Subcutaneous abdominal adipose tissue (tissue), 5 donors: Measurements from ENCODE around the gene DMD.
"Not testable (repeated sequence)": the region's sequence is repeated elsewhere in the genome, so short reads cannot be mapped to it uniquely, and the experiment has no call there.

Experiments
- H3K27ac ChIP-seq: one replicate; pipeline ENCODE4 v1.7.0; 2013; ENCODE audit warnings: low read depth, mild to moderate bottlenecking, inconsistent platforms, low read length, moderate library complexity
- H3K27me3 ChIP-seq, 5 donors: one replicate each; pipeline ENCODE4 v1.7.0; 2013; ENCODE audit warnings: low read length in 5 of 5, inconsistent platforms in 1 of 5; ENCODE audit not compliant: control insufficient read depth in 5 of 5, insufficient read depth in 4 of 5
- H3K36me3 ChIP-seq, 5 donors: one replicate each; pipeline ENCODE4 v1.7.0; 2013; ENCODE audit warnings: low read length in 5 of 5; ENCODE audit not compliant: control insufficient read depth in 5 of 5, insufficient read depth in 5 of 5
- H3K4me1 ChIP-seq, 5 donors: one replicate each; pipeline ENCODE4 v1.7.0; 2013; ENCODE audit warnings: low read length in 5 of 5, mild to moderate bottlenecking in 3 of 5, moderate library complexity in 1 of 5; ENCODE audit not compliant: control insufficient read depth in 5 of 5, insufficient read depth in 5 of 5
- H3K4me3 ChIP-seq, 5 donors: one replicate each; pipeline ENCODE4 v1.7.0; 2013; ENCODE audit warnings: low read length in 5 of 5, low read depth in 1 of 5
- H3K9ac ChIP-seq, 5 donors: one replicate each; pipeline ENCODE4 v1.7.0; 2013; ENCODE audit warnings: low read length in 5 of 5, mild to moderate bottlenecking in 4 of 5, moderate library complexity in 3 of 5
- H3K9me3 ChIP-seq, 5 donors: one replicate each; pipeline ENCODE4 v1.7.0; 2013; ENCODE audit warnings: low read length in 5 of 5; ENCODE audit not compliant: control insufficient read depth in 5 of 5
- donor health status: healthy.
- donor health status: healthy.
- donor health status: healthy.
- donor health status: healthy.
- donor health status: healthy.

Gene DMD

DNA sequence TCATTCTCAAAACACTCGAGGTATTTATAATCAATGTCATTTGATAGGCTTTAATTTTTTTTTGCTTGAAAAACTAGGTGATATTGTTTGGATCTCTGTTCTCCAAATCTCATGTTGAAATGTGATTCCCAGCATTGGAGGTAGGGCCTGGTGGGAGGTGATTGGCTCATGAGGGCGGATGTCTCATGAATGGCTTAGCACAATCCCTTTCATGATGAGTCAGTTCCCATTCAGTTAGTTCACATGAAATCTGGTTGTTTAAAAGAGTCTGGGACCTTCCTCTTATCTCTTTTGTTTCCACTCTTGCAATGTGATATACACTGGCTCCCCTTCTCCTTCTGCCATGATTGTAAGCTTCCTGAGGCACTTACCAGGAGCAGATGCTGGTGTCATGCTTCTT lies 638.7 kb downstream of the DMD start:
- Histone ChIP-seq H3K4me3 (no peak overlapping the region), H3K9ac (no peak overlapping the region), H3K4me1 (no peaks in the 10 kb centered on the region), H3K27ac (no peak overlapping the region), H3K27me3 (no peaks in the 10 kb centered on the region), H3K36me3 (peaks cover 0 to 4% (median 0%) of the 10 kb centered on the region in 5 donors), H3K9me3 (no peaks in the 10 kb centered on the region)

- Histone ChIP-seq H3K4me1 (no peaks in the 10 kb centered on the region), H3K4me3 (no peak overlapping the region), H3K9ac (no peak overlapping the region), H3K36me3 (peaks cover 0 to 4% (median 0%) of the 10 kb centered on the region in 5 donors), H3K27ac (no peak overlapping the region), H3K27me3 (no peaks in the 10 kb centered on the region), H3K9me3 (no peaks in the 10 kb centered on the region)
These were observed 639.8 kb downstream of the DMD start for GRCh38 chrX:32571579-32571978.

DNA sequence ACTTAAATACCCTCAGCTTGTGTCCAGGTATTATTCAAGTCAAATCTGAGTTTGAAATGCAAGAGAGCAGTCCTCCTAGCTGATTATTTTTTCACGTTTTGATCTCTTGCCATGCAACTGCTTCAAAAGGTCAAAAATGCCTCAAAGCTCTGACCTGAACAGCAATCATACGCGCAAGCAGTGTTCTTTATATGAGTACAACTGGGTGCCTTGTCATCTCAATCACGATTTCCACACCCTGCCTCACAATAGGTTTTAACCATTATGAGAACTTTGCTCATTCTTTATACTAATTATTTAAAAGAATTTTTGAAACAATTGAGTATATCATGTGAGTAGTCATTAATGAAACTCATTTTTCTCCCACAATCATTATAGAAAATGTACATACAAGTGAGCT lies 649.1 kb downstream of the DMD start:
- H3K27me3 ChIP-seq = no peaks in the 10 kb centered on the region
- H3K36me3 ChIP-seq = peaks cover 0 to 4% (median 0%) of the 10 kb centered on the region in 5 donors
- peaks cover 0 to 4% (median 0%) of the 10 kb centered on the region in 5 donors for H3K9me3 ChIP-seq
- no peak overlapping the region for H3K4me3 ChIP-seq
- H3K4me1 ChIP-seq = no peaks in the 10 kb centered on the region
- H3K27ac ChIP-seq = no peak overlapping the region
- no peak overlapping the region for H3K9ac ChIP-seq

GRCh38 chrX:32545101-32545500 lies 666.2 kb downstream of the DMD start:
- Histone ChIP-seq H3K36me3 (no peaks in the 10 kb centered on the region), H3K9me3 (no peaks in the 10 kb centered on the region), H3K9ac (no peak overlapping the region)

GRCh38 chrX:32538554-32538953 lies 672.8 kb downstream of the DMD start:
- H3K4me1 ChIP-seq = no peaks in the 10 kb centered on the region
- H3K4me3 ChIP-seq = no peak overlapping the region
- no peaks in the 10 kb centered on the region for H3K9me3 ChIP-seq
- peaks cover 0 to 8% (median 0%) of the 10 kb centered on the region in 5 donors for H3K27me3 ChIP-seq
- H3K9ac ChIP-seq = no peak overlapping the region
- H3K36me3 ChIP-seq = no peaks in the 10 kb centered on the region
- no peak overlapping the region for H3K27ac ChIP-seq

More at GRCh38 chrX:32545101-32545500, 666.2 kb downstream of the DMD start:
- Histone ChIP-seq H3K4me3 (no peak overlapping the region), H3K27me3 (no peaks in the 10 kb centered on the region), H3K27ac (no peak overlapping the region), H3K4me1 (no peaks in the 10 kb centered on the region)

GRCh38 chrX:32533848-32534247 lies 677.5 kb downstream of the DMD start:
- Histone ChIP-seq H3K27ac (no peak overlapping the region), H3K27me3 (peaks cover 0 to 8% (median 0%) of the 10 kb centered on the region in 5 donors), H3K9ac (no peak overlapping the region), H3K4me3 (no peak overlapping the region), H3K9me3 (no peaks in the 10 kb centered on the region), H3K36me3 (no peaks in the 10 kb centered on the region), H3K4me1 (no peaks in the 10 kb centered on the region)

GRCh38 chrX:32532262-32532661 lies 679.1 kb downstream of the DMD start:
- Histone ChIP-seq H3K27me3 (peaks cover 0 to 8% (median 0%) of the 10 kb centered on the region in 5 donors), H3K36me3 (no peaks in the 10 kb centered on the region), H3K4me3 (no peak overlapping the region), H3K4me1 (no peaks in the 10 kb centered on the region), H3K27ac (no peak overlapping the region), H3K9me3 (no peaks in the 10 kb centered on the region), H3K9ac (no peak overlapping the region)

GRCh38 chrX:32530802-32531403 lies 680.4 kb downstream of the DMD start:
- H3K9ac ChIP-seq = peak overlapping the region in 1 of 5 donors; percentile 7
- peak overlapping the region; percentile 19 to 44 (median 41) for H3K4me3 ChIP-seq
- no peak overlapping the region for H3K27ac ChIP-seq
- peaks cover 0 to 8% (median 0%) of the 10 kb centered on the region in 5 donors for H3K27me3 ChIP-seq
- H3K9me3 ChIP-seq = no peaks in the 10 kb centered on the region
- no peaks in the 10 kb centered on the region for H3K36me3 ChIP-seq
- H3K4me1 ChIP-seq = no peaks in the 10 kb centered on the region

DNA sequence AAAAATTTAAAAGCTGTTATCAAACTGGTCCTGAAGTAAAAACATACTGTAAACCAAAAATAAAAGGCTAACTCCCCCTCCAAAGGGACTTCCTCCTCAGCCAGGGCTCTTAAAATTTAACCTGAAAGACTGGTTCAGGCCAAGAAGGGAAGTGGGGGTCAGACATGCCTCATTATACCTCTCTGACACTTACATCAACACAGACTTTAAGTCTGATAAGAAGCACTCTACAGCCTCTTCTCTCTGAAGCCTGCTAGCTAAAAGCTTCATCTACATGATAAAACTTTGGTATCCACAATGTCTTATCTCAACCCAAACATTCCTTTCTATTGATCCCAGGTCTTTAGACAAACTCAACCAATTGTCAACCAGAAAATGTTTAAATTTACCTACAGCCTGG lies 682.9 kb downstream of the DMD start:
- H3K9me3 ChIP-seq, H3K27ac ChIP-seq, H3K27me3 ChIP-seq, H3K36me3 ChIP-seq, H3K4me1 ChIP-seq, H3K4me3 ChIP-seq, H3K9ac ChIP-seq: not testable (repeated sequence)

- Histone ChIP-seq H3K27me3 (no peaks in the 10 kb centered on the region), H3K4me1 (no peaks in the 10 kb centered on the region), H3K36me3 (no peaks in the 10 kb centered on the region), H3K4me3 (no peak overlapping the region), H3K27ac (no peak overlapping the region), H3K9me3 (no peaks in the 10 kb centered on the region), H3K9ac (no peak overlapping the region)
These were observed 686.1 kb downstream of the DMD start for GRCh38 chrX:32525234-32525633.
